Activated T-helper 1 cell treated with anti-CD3 and anti-CD28 coated beads, Interleukin-12 subunit alpha, Interleukin-12 subunit beta, Interleukin-2, Interleukin-4 antibody, amounts not matched to agents 30 ng/mL and 10 ng/mL and 1 ng/mL, durations not matched to agents 14 hours and 24 hours and 36 hours (primary cell): ENCODE results near the gene EYA4. TPM values are rescaled to one million over a fixed set of nuclear protein-coding genes. Genes with fewer than 3 reads are reported as not detected.
"Not testable (repeated sequence)": the region's sequence is repeated elsewhere in the genome, so short reads cannot be mapped to it uniquely, and the experiment has no call there.

ENCODE experiments used
- DNase-seq: peaks from one replicate; pipeline ENCODE4 v3.0.0; 2021; ENCODE audit warnings: low spot score
- H3K27ac Mint-ChIP-seq: one replicate; pipeline ENCODE4 v1.8.0; 2021; ENCODE audit warnings: mild to moderate bottlenecking, mixed read lengths
- H3K27me3 Mint-ChIP-seq: one replicate; pipeline ENCODE4 v1.8.0; 2022; ENCODE audit warnings: mild to moderate bottlenecking, moderate library complexity, mixed read lengths; ENCODE audit not compliant: insufficient read depth
- H3K36me3 Mint-ChIP-seq: one replicate; pipeline ENCODE4 v1.8.0; 2021; ENCODE audit warnings: low read depth, mixed read lengths
- H3K4me1 Mint-ChIP-seq: one replicate; pipeline ENCODE4 v1.8.0; 2021; ENCODE audit warnings: low read depth, mixed read lengths
- H3K4me3 Mint-ChIP-seq: one replicate; pipeline ENCODE4 v1.8.0; 2021; ENCODE audit warnings: mild to moderate bottlenecking, moderate library complexity, mixed read lengths
- H3K9me3 Mint-ChIP-seq: one replicate; pipeline ENCODE4 v1.8.0; 2021; ENCODE audit warnings: mixed read lengths
- intact Hi-C: fragments of 100-400 bp; cut with micrococcal nuclease; formaldehyde crosslinking; loops from one replicate; pipeline ENCODE4 v1.15.1; 2024
- total RNA-seq: library from RNA; stranded (reverse); gene quantifications from 2 replicates; pipeline ENCODE4 v1.2.3, GENCODE V29; 2022

Gene EYA4
- total RNA-seq, 1 donor from 2014 or later, result not detected

DNA sequence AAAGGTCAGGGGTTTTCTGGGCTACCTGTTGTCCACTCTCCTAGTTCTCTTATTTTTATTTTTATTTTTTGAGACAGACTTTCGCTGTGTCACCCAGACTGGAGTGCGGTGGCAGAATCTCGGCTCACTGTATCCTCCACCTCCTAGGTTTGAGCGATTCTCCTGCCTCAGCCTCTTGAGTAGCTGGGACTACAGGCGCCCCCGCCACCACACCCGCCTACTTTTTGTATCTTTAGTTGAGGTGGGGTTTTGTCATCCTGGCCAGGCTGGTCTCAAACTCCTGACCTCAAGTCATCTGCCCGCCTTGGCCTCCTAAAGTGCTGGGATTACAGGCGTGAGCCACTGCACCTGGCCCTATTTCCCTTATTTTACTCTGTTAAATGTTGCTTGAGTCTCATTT lies 149.0 kb downstream of the EYA4 start:
- Mint-ChIP-seq H3K36me3 (no peaks in the 10 kb centered on the region), H3K27ac (no peak overlapping the region), H3K27me3 (peaks cover 6% of the 10 kb centered on the region), H3K9me3 (no peaks in the 10 kb centered on the region), H3K4me3 (no peak overlapping the region), H3K4me1 (no peaks in the 10 kb centered on the region)
- DNase-seq, result no peak
- intact Hi-C loops, result no loop called here

DNA sequence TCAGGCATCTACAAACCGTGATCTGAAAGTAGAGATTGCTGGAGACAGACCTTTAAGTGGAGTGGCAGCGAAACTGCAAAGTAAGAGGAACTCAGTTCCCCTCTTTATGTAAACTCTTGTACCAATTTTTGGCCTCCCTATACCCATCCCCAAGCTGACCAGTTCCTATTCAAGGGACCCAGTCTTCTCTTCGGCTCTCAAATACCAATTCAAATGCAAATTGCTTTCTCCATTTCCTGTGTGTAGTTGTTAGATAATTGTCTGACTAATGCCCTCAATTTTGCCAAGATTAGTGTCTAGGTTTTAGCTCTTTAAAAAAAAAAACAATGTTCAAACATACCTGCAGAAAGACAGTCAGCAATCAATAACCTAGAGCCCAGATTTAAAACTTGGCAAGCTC lies 150.9 kb downstream of the EYA4 start:
- DNase-seq, result no peak
- intact Hi-C loops, result no loop called here
- peaks cover 6% of the 10 kb centered on the region for H3K27me3 Mint-ChIP-seq
- H3K9me3 Mint-ChIP-seq, result no peaks in the 10 kb centered on the region
- no peaks in the 10 kb centered on the region for H3K36me3 Mint-ChIP-seq
- H3K27ac Mint-ChIP-seq, result no peak overlapping the region
- H3K4me3 Mint-ChIP-seq, result no peak overlapping the region
- no peaks in the 10 kb centered on the region for H3K4me1 Mint-ChIP-seq

DNA sequence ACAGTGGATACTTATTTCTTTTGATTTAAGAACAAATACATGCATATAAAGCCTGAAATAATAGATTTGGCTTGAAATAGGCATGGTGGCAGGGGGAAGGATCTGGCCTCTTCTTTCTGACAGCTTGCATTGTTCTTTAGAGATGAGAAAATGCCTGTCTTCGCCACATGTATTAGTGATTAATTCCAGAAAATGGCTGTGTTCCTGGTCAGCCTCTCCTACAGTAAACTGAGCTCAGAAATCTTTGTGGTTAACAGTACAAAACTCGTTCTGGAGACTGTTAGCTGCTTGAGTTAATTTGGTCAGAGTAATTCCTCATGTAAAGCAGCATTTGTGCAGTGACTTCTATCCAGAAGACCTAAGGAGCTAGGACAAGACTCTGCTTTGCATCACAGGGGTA lies 151.5 kb downstream of the EYA4 start:
- H3K27me3 Mint-ChIP-seq, result peaks cover 7% of the 10 kb centered on the region
- H3K4me3 Mint-ChIP-seq, result no peak overlapping the region
- intact Hi-C loops, result no loop called here
- H3K4me1 Mint-ChIP-seq, result no peaks in the 10 kb centered on the region
- no peaks in the 10 kb centered on the region for H3K9me3 Mint-ChIP-seq
- no peaks in the 10 kb centered on the region for H3K36me3 Mint-ChIP-seq
- no peak for DNase-seq
- no peak overlapping the region for H3K27ac Mint-ChIP-seq

DNA sequence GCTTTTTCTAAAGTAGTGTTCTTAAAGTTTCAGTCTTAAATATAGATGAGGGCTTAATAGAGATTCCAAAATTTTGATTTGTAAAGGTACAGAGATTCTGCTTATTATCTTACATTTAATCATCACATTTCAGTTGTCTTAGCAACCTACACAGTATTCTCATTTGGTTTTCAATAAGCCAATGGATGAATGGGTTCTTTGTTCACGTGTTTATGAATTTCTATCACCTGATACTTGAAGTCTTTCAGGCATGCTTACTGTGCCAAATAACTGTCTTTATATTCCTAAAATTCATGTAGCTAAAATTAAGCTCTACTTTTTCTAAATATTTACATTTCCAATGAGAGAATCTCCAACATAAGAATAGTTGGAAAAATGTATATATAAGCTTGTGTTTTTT lies 152.7 kb downstream of the EYA4 start:
- Mint-ChIP-seq H3K27ac (no peak overlapping the region), H3K9me3 (no peaks in the 10 kb centered on the region), H3K4me1 (no peaks in the 10 kb centered on the region), H3K36me3 (no peaks in the 10 kb centered on the region), H3K4me3 (no peak overlapping the region), H3K27me3 (peaks cover 3% of the 10 kb centered on the region)
- no peak for DNase-seq
- intact Hi-C loops, result no loop called here

DNA sequence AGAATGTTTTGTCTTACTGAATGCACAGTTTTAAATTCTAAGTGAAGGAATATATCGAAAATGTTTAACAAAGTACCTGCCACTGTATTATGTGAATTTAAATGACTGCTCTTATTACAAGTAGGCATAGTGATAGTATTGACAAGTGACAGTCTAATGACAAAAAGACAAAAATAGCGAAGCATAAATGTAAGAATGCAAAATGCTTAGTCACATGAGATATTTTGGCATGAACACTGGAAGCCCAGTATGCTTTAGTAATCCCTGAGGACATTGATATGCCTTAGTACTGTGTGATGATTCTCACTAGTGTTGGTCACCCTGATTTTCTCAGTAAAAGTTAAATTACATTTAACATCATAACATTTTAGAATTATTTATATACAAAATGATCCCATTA lies 153.5 kb downstream of the EYA4 start:
- H3K4me3 Mint-ChIP-seq, result no peak overlapping the region
- H3K36me3 Mint-ChIP-seq, result no peaks in the 10 kb centered on the region
- H3K4me1 Mint-ChIP-seq, result no peaks in the 10 kb centered on the region
- no peak overlapping the region for H3K27ac Mint-ChIP-seq
- intact Hi-C loops, result no loop called here
- H3K9me3 Mint-ChIP-seq, result no peaks in the 10 kb centered on the region
- no peak for DNase-seq
- peaks cover 2% of the 10 kb centered on the region for H3K27me3 Mint-ChIP-seq

DNA sequence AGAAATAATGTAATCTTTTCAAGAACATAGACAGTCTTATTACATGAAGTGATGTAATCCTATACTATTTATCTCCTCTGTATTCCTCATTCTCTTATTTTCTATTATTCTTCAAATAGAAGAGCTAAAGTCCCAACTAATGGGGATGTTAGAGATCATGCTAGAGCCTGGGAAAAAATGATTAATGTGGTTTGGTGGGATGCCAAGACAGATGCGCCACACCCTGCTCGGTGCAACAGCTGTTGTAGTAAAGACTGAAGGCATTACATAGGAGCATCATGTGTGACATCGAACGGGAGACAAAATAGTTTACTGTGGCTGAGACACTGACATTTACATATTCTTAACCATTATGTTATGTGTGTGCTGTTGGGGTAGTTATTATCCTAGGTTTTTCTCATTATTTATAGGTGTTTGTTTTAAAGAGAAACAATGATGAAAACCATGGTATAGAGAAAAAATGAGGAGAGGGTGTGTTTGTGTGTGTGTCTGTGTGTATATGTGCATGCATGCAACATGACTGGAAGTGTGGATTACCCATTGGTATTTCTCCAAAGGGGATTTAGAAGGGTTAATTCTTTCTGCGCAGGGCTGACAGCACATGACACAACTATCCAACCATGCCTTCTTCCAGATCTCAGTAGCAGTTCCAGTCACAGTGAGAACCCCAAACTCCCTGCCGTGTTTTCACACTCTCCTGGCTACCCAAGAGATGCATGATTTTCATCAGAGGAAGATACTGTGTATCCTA lies 155.3 kb downstream of the EYA4 start:
- intact Hi-C loops, result no loop called here
- H3K4me3 Mint-ChIP-seq, result no peak overlapping the region
- no peaks in the 10 kb centered on the region for H3K9me3 Mint-ChIP-seq
- H3K36me3 Mint-ChIP-seq, result no peaks in the 10 kb centered on the region
- no peaks in the 10 kb centered on the region for H3K4me1 Mint-ChIP-seq
- H3K27me3 Mint-ChIP-seq, result peaks cover 2% of the 10 kb centered on the region
- H3K27ac Mint-ChIP-seq, result no peak overlapping the region
- no peak for DNase-seq

DNA sequence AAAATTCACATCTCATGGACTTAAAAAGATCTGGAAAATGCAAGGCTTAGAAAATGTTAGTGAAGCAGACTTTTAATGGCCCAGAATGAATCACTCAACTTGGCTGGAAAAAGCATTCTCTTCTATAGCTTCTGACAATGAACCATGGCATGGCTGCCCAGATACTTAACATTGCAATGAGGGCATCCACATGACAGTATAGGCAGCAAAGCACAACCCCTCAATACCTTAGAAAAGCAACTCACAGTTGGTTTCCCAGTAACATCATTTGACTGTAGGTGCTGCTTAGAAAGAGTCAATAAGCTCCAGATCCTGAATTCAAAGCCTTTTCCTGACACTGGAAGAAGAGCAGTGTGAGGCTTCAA lies 155.8 kb downstream of the EYA4 start:
- Mint-ChIP-seq H3K4me1 (no peaks in the 10 kb centered on the region), H3K9me3 (no peaks in the 10 kb centered on the region), H3K27me3 (peaks cover 2% of the 10 kb centered on the region), H3K36me3 (no peaks in the 10 kb centered on the region), H3K27ac (no peak overlapping the region), H3K4me3 (no peak overlapping the region)
- no peak for DNase-seq
- intact Hi-C loops, result no loop called here

DNA sequence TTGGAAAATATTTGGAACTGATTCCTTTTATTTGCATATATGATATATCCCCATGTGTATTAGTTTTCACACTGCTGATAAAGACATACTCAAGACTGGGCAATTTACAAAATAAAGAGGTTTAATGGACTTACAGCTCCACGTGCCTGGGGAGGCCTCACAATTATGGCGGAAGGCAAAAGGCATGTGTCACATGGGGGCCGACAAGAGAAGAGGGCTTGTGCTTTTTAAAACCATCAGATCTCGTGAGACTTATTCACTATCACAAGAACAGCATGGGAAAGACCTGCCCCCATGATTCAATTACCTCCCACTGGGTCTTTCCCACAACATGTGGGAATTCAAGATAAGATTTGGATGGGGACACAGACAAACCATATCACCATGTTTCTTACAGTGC lies 156.4 kb downstream of the EYA4 start:
- H3K36me3 Mint-ChIP-seq, H3K9me3 Mint-ChIP-seq, H3K4me3 Mint-ChIP-seq, H3K27me3 Mint-ChIP-seq, intact Hi-C loops, H3K27ac Mint-ChIP-seq, DNase-seq, H3K4me1 Mint-ChIP-seq: not testable (repeated sequence)

DNA sequence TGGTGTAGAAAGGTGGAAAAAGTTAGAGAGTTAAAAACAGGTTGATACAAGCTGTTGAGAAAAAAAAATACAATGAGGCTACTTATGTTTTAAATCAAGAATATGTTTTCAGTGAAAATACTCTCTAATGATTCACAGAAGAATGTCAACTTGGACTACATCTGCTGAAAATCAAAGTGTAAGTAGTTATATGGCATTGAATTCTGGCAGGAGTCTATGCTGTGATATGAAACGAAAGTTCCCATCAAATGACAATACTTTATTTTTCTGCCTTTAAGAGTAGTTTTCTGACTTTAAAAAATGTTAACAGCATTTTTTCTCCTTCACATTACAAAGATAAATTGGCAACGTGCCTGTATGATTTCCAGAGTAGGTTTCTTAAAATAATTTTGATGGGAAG lies 158.3 kb downstream of the EYA4 start:
- DNase-seq, result no peak

DNA sequence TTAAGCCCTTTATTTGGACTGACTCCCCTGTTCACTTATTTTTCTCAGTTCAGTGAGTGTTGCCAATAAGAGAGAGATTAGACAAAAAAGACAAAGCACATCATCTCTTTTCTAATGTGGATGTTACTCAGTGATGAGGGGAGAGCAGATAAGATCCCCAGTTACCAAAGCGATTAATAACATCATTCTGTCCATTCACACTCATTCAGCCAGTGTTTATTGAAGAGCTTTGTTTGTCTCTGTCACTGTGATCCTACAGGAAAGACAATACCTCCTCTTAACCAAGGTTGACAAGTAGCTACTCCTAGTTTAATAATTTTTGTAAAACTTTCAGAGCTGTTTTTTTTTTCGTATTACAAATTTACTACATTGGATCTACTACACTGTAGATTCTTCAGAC lies 163.0 kb downstream of the EYA4 start:
- DNase-seq, result no peak
- H3K27ac Mint-ChIP-seq, result no peak overlapping the region
- intact Hi-C loops, result no loop called here

More for the DNA sequence above, 158.3 kb downstream of the EYA4 start:
- Mint-ChIP-seq H3K4me3 (no peak overlapping the region), H3K4me1 (no peaks in the 10 kb centered on the region), H3K36me3 (no peaks in the 10 kb centered on the region), H3K27me3 (peaks cover 2% of the 10 kb centered on the region), H3K9me3 (no peaks in the 10 kb centered on the region), H3K27ac (no peak overlapping the region)
- intact Hi-C loops, result no loop called here

DNA sequence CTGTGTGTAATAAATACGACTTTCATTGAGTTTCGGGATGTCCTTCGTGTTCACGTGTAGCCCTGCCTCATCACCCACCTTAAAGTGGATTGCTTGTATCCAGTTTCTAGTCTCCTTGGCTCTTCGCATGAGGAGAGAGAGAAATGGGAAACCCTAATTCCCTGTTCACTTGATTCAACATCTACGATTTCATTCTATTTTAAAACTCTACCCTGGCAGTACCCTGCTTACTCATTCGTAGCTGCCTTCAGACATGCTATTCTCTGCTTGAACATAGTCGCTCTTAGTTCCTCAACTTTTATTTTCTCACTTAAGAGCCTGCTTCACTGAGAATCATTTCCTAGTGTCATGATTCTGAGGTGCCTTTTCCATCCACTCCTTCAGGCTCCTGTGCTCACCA lies 163.6 kb downstream of the EYA4 start:
- Mint-ChIP-seq H3K9me3 (no peaks in the 10 kb centered on the region), H3K4me3 (no peak overlapping the region), H3K27ac (no peak overlapping the region), H3K4me1 (no peaks in the 10 kb centered on the region), H3K27me3 (no peaks in the 10 kb centered on the region), H3K36me3 (no peaks in the 10 kb centered on the region)
- DNase-seq, result no peak
- intact Hi-C loops, result no loop called here

More for the DNA sequence above, 163.0 kb downstream of the EYA4 start:
- no peaks in the 10 kb centered on the region for H3K27me3 Mint-ChIP-seq
- H3K36me3 Mint-ChIP-seq, result no peaks in the 10 kb centered on the region
- H3K9me3 Mint-ChIP-seq, result no peaks in the 10 kb centered on the region
- H3K4me3 Mint-ChIP-seq, result no peak overlapping the region
- H3K4me1 Mint-ChIP-seq, result no peaks in the 10 kb centered on the region

DNA sequence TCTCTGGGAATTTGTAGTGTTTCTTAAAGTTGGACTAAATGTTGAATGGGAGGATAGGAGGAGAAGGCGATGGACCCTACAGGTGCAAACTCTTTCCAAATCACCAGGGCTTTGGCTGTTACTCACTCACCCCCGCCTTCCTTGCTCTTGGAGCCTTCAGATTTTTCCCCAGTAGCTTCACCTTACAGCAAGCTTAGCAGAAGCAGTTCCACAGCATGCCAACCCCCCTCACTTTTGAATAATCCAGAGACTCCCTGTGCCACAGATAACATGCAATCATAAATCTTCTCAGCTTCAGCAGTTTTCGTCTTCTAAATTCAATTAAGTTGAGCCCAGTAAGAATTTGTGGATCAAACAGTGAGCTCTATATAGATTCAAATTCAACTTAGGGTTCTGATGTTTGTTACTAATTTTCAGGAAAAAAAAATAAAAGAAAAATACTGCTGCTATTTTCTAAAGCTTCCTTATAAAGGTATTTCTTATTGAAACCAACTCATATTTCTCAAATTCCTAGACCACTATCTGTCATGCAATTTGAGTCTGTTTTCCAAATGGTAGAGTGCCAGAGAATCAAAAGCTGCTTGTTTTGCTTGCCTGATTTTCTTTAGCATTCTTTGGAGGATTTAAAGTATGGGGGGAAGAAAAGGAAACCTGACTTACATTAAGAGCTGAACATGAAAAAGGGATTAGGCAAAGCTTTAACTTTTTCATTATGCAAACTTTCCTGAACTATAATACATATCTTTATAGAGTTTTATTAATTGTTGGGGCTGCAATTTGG lies 166.4 kb downstream of the EYA4 start:
- H3K27ac Mint-ChIP-seq, result no peak overlapping the region
- no peaks in the 10 kb centered on the region for H3K36me3 Mint-ChIP-seq
- no peaks in the 10 kb centered on the region for H3K27me3 Mint-ChIP-seq
- no peak for DNase-seq
- no peaks in the 10 kb centered on the region for H3K9me3 Mint-ChIP-seq
- no peak overlapping the region for H3K4me3 Mint-ChIP-seq
- no peaks in the 10 kb centered on the region for H3K4me1 Mint-ChIP-seq
- intact Hi-C loops, result no loop called here

DNA sequence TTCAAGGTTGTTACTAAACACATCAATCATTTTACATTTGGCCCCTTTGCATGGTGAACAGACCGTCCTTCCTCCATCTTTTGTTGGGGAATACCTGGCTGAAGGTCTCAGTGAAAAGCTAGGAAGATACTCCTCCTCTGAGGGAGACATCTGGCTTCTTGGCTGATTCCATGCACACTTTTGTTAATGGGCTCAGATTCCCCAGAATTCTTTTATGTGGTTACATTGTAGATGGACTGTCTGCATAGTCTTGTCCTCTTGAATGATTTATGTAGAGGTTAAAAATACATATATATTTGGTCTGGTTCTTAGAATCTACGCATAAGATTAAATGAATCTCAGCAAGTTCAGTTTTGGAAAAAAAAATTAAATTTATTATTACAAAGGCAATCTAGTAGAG lies 167.0 kb downstream of the EYA4 start:
- no peak overlapping the region for H3K27ac Mint-ChIP-seq
- H3K4me1 Mint-ChIP-seq, result no peaks in the 10 kb centered on the region
- H3K36me3 Mint-ChIP-seq, result no peaks in the 10 kb centered on the region
- H3K9me3 Mint-ChIP-seq, result no peaks in the 10 kb centered on the region
- intact Hi-C loops, result no loop called here
- no peak for DNase-seq
- no peak overlapping the region for H3K4me3 Mint-ChIP-seq
- H3K27me3 Mint-ChIP-seq, result no peaks in the 10 kb centered on the region
